Retinal pigment epithelial cell (primary cell): ENCODE data around the gene PAXX.

Experiments
- DNase-seq: peaks from one replicate; pipeline ENCODE4 v3.0.0-alpha.2; 2010; ENCODE audit warnings: low read depth
- H3K4me3 ChIP-seq: 2 replicates; pipeline ENCODE4 v1.5.1; 2011; ENCODE audit warnings: mild to moderate bottlenecking, low read length, control low read depth, moderate library complexity
- TF ChIP-seq, protein P1 (sequence below): conservative IDR thresholded peaks from 2 replicates; pipeline ENCODE4 v1.5.1; 2011; ENCODE audit warnings: low read depth, low read length, control low read depth, inconsistent platforms

Gene PAXX

DNA sequence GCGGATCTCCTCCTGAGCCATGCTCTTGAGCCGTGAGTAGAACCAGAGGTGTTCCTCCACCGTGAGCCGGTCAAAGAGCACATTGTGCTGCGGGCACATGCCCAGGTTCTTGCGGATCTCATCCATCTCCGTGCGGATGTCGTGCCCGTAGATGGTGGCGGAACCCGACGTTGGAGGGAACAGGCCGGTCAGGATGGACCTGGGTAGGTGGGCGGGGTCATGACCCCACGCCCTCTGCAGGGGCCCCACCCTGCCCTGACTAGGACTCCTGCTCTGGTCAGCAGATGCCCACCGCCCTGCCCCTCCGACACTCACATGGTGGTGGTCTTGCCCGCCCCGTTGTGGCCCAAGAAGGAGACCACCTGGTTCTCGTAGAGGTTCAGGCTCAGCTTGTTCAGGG, 23.8 kb downstream of the PAXX start:
- no peak overlapping the region for H3K4me3 ChIP-seq
- no peak for DNase-seq
- TF ChIP-seq, protein P1, sequence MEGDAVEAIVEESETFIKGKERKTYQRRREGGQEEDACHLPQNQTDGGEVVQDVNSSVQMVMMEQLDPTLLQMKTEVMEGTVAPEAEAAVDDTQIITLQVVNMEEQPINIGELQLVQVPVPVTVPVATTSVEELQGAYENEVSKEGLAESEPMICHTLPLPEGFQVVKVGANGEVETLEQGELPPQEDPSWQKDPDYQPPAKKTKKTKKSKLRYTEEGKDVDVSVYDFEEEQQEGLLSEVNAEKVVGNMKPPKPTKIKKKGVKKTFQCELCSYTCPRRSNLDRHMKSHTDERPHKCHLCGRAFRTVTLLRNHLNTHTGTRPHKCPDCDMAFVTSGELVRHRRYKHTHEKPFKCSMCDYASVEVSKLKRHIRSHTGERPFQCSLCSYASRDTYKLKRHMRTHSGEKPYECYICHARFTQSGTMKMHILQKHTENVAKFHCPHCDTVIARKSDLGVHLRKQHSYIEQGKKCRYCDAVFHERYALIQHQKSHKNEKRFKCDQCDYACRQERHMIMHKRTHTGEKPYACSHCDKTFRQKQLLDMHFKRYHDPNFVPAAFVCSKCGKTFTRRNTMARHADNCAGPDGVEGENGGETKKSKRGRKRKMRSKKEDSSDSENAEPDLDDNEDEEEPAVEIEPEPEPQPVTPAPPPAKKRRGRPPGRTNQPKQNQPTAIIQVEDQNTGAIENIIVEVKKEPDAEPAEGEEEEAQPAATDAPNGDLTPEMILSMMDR, result no peak

DNA sequence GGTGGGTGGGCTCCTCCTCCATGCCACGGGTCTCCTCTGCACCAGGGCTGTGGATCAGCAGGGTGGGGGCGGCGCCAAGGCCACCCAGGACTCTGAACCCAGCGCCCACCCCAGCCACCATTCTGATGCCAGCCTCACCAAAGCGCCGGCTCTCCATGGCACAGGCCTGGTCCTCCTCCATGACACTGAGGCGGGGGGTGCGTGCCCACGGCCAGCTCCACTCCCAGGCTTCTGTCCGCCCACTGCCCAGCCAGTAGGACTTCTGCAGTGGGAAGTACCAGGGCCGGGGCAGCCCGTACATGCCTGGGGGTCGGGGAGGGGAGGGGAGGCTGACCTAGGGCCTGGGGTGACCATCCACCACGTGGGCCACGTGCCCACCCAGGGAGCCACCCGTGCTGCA, 24.2 kb downstream of the PAXX start:
- no peak overlapping the region for H3K4me3 ChIP-seq
- no peak for DNase-seq
- TF ChIP-seq, protein P1, result no peak

DNA sequence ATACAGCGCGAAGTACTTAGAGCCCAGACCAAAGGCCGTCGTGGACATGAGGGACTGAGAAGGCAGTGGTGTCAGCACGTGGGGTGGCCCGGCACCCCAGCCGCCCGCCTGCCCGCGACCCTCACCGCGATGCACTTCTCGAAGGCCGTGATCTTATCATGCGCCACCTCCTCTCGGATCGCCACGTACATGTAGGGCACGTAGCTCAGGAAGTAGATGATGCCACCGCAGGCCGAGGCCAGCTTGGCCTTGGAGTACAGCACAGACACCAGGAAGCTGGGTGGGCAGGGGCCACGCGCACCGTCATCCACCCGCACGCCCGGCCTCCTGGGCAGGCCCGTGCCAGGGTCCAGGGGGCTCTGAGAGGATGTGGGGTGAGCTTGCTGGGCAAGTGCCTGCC, 24.8 kb downstream of the PAXX start:
- TF ChIP-seq, protein P1, result no peak
- no peak overlapping the region for H3K4me3 ChIP-seq
- DNase-seq, result no peak

DNA sequence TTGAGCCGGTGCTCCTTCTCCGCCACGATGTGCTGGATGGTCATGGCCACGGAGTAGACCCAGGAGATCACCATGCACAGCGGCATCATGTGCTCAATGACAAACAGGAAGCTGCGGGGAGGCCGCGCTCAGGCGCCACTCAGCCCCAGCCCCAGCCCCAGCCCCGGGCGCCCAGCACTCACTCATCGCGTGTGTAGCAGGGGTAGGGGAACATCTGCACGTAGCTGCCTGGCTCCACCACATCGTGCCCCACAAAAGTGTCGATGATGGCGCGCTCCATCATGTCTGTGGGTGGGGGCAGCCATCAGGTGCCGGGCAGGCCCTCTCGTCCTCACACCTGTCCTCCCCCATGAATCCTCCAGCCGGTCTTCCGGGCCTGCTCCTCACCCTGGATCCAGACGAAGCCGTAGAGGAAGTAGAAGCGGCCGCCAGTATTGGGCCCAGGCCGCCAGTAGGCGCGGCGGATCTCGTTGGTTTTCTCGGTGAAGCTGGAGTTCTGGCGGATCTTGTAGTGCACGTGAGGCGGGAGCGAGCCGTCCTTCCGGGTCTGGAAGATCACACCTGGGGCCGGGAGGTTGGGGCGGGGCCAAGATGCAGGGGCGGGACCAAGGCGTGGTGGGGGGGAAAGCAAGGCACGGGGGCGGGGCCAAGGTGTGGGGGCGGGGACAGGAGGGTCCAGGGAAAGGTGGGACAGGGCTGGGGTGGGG, 25.7 kb downstream of the PAXX start:
- no peak for DNase-seq
- TF ChIP-seq, protein P1, result no peak
- H3K4me3 ChIP-seq, result no peak overlapping the region

DNA sequence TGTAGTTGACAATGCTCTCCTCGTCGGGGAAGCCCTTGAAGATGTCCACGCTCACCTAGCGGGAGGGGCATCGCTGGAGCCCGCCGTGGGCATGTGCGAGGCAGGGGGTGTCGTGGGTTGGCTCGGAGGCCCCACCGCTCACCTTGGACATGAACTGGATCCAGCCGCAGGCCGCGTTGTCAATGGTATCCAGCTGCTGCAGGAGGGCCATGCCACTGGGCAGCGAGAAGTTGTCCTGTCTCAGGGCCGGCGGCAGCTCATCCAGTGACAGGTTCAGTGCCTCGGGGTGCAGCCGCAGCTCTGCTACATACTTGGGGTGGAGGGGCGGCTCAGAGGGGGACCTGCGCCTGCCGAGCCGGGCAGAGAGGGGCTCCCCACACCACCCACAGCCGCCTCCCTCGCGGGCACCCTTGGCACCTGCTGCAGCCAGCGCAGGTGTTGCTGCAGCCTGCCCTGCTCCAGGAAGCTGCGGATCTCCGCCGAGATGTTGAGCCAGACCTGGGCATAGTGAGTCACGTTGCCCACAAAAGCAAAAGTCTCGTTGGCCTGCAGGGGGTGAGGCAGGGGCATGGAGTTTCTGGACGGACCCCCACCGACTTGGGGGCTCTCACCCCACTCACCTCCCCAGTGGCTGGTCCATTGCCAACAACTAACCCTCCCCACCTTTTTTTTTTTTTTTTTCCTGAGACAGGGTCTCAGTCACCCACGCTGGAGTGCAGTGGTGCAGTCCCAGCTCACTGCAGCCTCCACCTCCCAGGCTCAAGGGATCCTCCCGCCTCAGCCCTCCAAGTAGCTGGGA, 26.7 kb downstream of the PAXX start:
- no peak overlapping the region for H3K4me3 ChIP-seq
- TF ChIP-seq, protein P1, result no peak
- no peak for DNase-seq

DNA sequence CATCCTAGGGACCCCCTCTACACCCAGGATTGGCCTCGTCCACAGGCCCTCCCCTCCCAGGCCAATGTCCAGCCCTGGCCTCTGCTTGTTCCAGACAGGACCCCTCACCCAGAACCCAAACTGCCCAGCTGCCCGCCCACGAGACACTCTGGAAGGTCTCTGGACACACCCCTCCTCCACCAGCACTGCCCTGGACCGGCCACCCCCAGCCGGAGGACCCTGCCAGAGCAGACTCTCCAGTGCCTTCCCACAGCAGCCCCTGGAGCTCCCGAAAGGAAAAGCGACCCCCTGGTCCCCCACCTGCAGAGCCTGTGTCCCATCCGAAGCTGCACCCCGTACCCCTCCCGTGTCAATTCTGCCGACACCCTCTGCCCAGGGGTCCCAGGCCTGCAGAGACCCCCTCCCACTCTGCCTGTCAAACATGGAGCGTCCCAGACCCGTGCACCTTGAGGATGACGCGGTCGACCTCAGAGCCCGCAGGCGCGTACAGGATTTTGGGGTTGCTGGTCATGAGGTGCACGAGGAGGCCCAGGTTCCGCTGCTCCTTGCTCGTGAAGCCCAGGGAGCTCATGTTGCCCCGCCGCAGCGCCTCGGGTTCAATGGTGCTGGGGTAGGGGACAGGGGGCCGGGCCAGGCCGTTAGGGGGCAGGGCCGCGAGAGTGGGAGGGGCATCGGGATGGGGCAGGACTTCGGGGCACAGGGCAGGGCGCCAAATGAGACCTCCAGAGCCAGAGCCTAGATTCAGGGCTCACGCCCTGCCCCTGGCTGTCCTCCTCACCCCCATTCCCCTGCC, 27.9 kb downstream of the PAXX start:
- no peak for DNase-seq
- TF ChIP-seq, protein P1, result no peak
- H3K4me3 ChIP-seq, result no peak overlapping the region
